GM10847 (cell line): ENCODE results near the gene PLD6.

Source experiments
- POLR2A ChIP-seq: IDR thresholded peaks from 2 replicates; pipeline ENCODE4 v1.6.1; 2011; ENCODE audit not compliant: insufficient read length; ENCODE audit errors: extremely low read depth

The PLD6 gene

GRCh38 chr17:17231621-17232302, 25.6 kb upstream of the PLD6 start:
- no peak for TF ChIP-seq POLR2A

GRCh38 chr17:17229416-17230384, 23.6 kb upstream of the PLD6 start:
- no peak for TF ChIP-seq POLR2A

GRCh38 chr17:17228521-17229279, 22.6 kb upstream of the PLD6 start:
- no peak for TF ChIP-seq POLR2A

- no peak for TF ChIP-seq POLR2A
Measured at GRCh38 chr17:17227608-17228520, 21.7 kb upstream of the PLD6 start.

- TF ChIP-seq POLR2A: no peak
Measured at GRCh38 chr17:17226451-17227265, 20.5 kb upstream of the PLD6 start.

GRCh38 chr17:17225901-17226300, 19.8 kb upstream of the PLD6 start:
- TF ChIP-seq POLR2A: no peak

GRCh38 chr17:17224137-17224536, 18.0 kb upstream of the PLD6 start:
- no peak for TF ChIP-seq POLR2A

- no peak for TF ChIP-seq POLR2A
Measured at GRCh38 chr17:17223736-17224135, 17.6 kb upstream of the PLD6 start.

GRCh38 chr17:17221329-17221728, 15.2 kb upstream of the PLD6 start:
- TF ChIP-seq POLR2A: no peak

- no peak for TF ChIP-seq POLR2A
Measured at GRCh38 chr17:17220529-17220928, 14.4 kb upstream of the PLD6 start.

GRCh38 chr17:17217995-17218394, 11.9 kb upstream of the PLD6 start:
- TF ChIP-seq POLR2A: no peak

- no peak for TF ChIP-seq POLR2A
Measured at GRCh38 chr17:17216776-17217175, 10.6 kb upstream of the PLD6 start.

- TF ChIP-seq POLR2A: no peak
Measured at GRCh38 chr17:17216236-17216635, 10.1 kb upstream of the PLD6 start.

- no peak for TF ChIP-seq POLR2A
Measured at GRCh38 chr17:17215575-17215974, 9.4 kb upstream of the PLD6 start.
